Measurements from ENCODE around the gene NPM1. TPM values are rescaled to one million over a fixed set of nuclear protein-coding genes. Genes with fewer than 3 reads are reported as not detected.

Gene NPM1
- total RNA-seq, 1 donor from 2014 or later: 544 TPM

Small RNAs within 50 kb of the gene (microRNA-seq; reads per million reads assigned to microRNA genes)
- gene MIR3912: 1.4 reads per million

Other genes starting within 250 kb of the NPM1 start
- gene TLX3, start 78.6 kb upstream of the NPM1 start, total RNA-seq: not detected
- 15.8 TPM for gene FGF18, start 31.8 kb downstream of the NPM1 start, total RNA-seq